Nephron progenitor cell (in vitro differentiated cells): ENCODE results near the gene PPP1R26.
A peak's percentile ranks its signal among the peaks of the same experiment; 100 is the strongest.

Source experiments
- DNase-seq: peaks from one replicate; pipeline ENCODE4 v3.0.0; 2021
- H3K27ac Mint-ChIP-seq: 2 replicates; pipeline ENCODE4 v1.8.0; 2021; ENCODE audit warnings: mild to moderate bottlenecking, moderate library complexity, mixed read lengths
- H3K27me3 Mint-ChIP-seq: 2 replicates; pipeline ENCODE4 v1.8.0; 2021; ENCODE audit warnings: mild to moderate bottlenecking, low read depth, mixed read lengths; ENCODE audit not compliant: poor library complexity
- H3K36me3 Mint-ChIP-seq: 2 replicates; pipeline ENCODE4 v1.8.0; 2021; ENCODE audit warnings: low read depth, mixed read lengths
- H3K4me1 Mint-ChIP-seq: 2 replicates; pipeline ENCODE4 v1.8.0; 2021; ENCODE audit warnings: mixed read lengths
- H3K4me3 Mint-ChIP-seq: 2 replicates; pipeline ENCODE4 v1.8.0; 2021; ENCODE audit warnings: mild to moderate bottlenecking, moderate library complexity, mixed read lengths
- H3K9me3 Mint-ChIP-seq: 2 replicates; pipeline ENCODE4 v1.8.0; 2021; ENCODE audit warnings: mild to moderate bottlenecking, moderate library complexity, mixed read lengths
- CTCF ChIP-seq: fragments of 200-600 bp; sonication (generic); IDR thresholded peaks from 2 replicates; pipeline ENCODE4 v1.5.0; 2021; ENCODE audit warnings: antibody characterized with exemption

PPP1R26 gene

GRCh38 chr9:135490980-135491464 is 11.4 kb downstream of the PPP1R26 start:
- Mint-ChIP-seq H3K36me3 (peaks cover 10% of the 10 kb centered on the region), H3K9me3 (no peaks in the 10 kb centered on the region), H3K27ac (no peak overlapping the region), H3K4me3 (no peak overlapping the region), H3K27me3 (peaks cover 5% of the 10 kb centered on the region), H3K4me1 (peaks cover 25% of the 10 kb centered on the region)
- DNase-seq = no peak
- no peak for TF ChIP-seq CTCF

DNA sequence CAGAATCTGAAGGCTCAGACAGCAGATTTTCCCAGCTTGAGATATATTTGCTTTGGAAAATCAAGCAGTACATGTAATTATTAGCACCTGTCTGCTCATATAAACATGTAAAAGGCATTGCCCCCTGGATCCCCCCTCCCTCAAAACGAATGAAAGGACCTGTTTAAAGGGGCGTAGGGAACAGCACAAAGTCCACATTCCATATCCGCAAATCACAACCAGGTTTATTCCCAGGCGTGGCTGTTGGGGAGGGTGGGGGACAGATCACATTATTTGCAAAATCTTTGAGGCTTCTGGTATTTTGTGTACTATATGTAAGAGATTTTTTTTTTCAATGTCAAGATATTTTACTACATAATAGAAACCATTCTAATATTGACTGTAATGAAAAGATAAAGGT is 12.2 kb downstream of the PPP1R26 start:
- Mint-ChIP-seq H3K27me3 (peaks cover 5% of the 10 kb centered on the region), H3K4me3 (no peak overlapping the region), H3K36me3 (peaks cover 6% of the 10 kb centered on the region), H3K27ac (no peak overlapping the region), H3K9me3 (no peaks in the 10 kb centered on the region), H3K4me1 (peaks cover 25% of the 10 kb centered on the region)
- DNase-seq = no peak
- TF ChIP-seq CTCF = no peak

- H3K4me1 Mint-ChIP-seq = peaks cover 25% of the 10 kb centered on the region
- H3K27ac Mint-ChIP-seq = no peak overlapping the region
- peaks cover 6% of the 10 kb centered on the region for H3K36me3 Mint-ChIP-seq
- peaks cover 5% of the 10 kb centered on the region for H3K27me3 Mint-ChIP-seq
- no peaks in the 10 kb centered on the region for H3K9me3 Mint-ChIP-seq
- no peak for TF ChIP-seq CTCF
- no peak for DNase-seq
- no peak overlapping the region for H3K4me3 Mint-ChIP-seq
Observed at GRCh38 chr9:135492886-135493669, 13.5 kb downstream of the PPP1R26 start.

DNA sequence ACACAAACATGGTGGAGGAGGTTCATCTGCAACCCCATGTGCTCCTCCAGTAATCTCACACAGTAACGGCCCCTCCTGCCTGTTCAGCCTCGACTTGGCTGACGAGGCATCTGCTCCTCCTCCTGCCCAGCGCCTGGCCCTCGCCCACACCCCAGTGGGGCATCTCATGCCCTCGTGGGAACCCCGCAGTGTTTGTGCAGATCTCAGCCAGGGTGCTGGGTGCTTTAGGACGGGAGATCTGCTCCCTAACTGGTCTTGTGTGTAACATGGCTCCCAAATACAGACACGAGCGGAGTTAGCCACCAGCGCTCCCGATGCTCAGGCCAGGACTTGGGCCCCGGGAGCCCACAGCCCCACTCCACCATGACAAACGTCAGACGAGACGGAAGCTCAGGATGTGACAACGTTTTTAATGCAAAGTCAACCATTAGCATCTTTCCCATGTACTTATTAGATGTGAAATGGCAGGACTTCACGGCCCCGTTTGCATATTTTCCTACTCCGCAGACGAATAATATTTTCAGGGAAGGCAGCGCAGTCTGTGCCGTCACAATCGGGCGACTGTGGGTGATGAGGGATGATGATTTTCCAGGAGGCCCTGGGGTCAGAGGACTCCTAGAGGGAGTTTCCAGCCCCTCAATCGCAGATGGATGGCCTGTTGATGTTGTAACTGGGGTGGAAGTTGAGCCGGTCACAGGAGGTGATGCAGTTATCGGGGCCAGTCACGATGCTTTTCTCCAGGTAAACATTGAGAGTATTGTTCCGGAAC is 15.4 kb downstream of the PPP1R26 start:
- Mint-ChIP-seq H3K27me3 (peaks cover 5% of the 10 kb centered on the region), H3K9me3 (no peaks in the 10 kb centered on the region), H3K4me1 (peaks cover 34% of the 10 kb centered on the region), H3K27ac (peak overlapping the region; percentile 14), H3K4me3 (no peak overlapping the region), H3K36me3 (no peaks in the 10 kb centered on the region)
- TF ChIP-seq CTCF = no peak
- no peak for DNase-seq

DNA sequence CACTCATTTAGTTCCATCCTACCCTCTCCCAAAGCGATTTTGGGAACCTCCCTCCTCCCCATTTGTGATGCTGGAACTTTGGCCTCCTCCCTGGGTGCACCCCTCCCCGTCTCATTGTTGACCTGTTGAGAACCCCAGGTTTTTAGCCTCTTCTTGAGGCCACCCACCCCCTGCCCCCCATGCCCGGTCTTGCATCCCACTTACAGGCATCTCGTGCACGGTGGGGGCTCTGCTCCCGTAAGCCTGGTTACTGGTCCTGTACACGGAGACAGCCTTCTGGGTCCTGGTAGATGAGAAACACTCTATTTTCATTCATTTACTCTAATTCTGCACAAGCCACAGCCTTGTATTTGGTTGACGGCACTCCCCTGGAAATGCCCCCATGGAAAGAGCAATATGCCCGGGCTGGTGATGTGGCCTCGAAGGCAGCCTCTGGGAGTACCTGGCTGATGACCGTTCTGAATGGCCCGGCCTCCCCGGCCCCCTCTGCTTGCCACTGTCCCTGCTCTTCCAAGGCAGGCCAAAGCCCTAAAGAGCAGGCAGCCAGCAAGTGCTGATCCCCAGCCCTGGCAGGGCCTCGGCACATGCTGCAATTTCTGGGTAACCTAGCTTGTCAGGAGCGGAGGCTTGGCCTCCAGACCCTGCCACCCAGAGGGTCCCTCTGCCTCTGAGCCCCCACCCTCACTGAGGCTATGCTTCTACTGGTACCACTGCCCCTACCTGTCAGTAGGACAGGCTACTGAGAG is 19.0 kb downstream of the PPP1R26 start:
- H3K27me3 Mint-ChIP-seq = peaks cover 3% of the 10 kb centered on the region
- no peak for TF ChIP-seq CTCF
- no peaks in the 10 kb centered on the region for H3K9me3 Mint-ChIP-seq
- H3K36me3 Mint-ChIP-seq = peaks cover 12% of the 10 kb centered on the region
- peak overlapping the region; percentile 88 for H3K4me3 Mint-ChIP-seq
- H3K27ac Mint-ChIP-seq = no peak overlapping the region
- DNase-seq = no peak
- peaks cover 41% of the 10 kb centered on the region for H3K4me1 Mint-ChIP-seq
